ENCODE data around the gene POR. TPM values are rescaled to one million over a fixed set of nuclear protein-coding genes. Genes with fewer than 3 reads are reported as not detected.

POR gene
- total and polyA plus RNA-seq, 2 of the 13 experiments (the other 11 are each of a cell fraction or from before 2014, with no cell fraction given) = 145 to 266 TPM

DNA sequence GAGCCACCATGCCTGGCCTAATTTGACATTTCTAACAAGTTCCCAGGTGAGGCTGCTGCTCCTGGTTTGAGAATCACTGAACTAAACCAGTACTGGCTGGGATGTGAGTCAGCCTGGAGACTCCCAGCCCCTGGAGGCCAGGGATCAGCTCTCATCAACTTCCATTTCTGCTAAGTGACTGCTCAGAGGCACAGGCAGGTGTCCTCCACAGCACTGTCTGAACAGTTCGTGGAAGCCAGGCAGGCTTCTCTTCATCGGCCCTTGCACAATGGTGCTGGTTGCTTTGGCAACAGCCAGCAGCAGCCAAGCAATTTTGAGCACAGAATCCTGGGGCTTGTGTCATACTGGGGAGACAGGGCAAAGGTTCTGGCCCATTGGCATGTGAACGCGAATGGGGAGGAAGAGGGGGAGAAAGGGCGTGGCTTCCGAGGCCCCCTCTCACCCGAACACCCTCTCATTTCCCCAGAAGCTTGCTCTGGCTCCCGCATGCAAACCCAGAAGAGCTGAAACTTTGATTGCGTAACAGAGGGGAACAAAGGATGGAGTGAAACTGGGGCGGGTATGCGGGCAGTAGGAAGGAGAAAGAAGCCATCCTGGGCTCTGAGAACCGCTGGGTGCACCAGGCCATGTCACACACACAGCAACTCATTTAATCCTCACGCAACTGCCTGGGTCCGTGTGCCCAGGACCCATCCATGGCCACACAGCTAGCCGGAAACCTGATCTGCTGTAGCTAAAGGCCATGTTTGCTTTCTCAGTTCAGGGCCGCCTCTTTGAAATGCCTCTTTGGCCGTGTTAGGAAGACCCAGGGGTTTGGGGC is 9.0 kb upstream of the POR start (continued):
- TF ChIP-seq, protein P1, sequence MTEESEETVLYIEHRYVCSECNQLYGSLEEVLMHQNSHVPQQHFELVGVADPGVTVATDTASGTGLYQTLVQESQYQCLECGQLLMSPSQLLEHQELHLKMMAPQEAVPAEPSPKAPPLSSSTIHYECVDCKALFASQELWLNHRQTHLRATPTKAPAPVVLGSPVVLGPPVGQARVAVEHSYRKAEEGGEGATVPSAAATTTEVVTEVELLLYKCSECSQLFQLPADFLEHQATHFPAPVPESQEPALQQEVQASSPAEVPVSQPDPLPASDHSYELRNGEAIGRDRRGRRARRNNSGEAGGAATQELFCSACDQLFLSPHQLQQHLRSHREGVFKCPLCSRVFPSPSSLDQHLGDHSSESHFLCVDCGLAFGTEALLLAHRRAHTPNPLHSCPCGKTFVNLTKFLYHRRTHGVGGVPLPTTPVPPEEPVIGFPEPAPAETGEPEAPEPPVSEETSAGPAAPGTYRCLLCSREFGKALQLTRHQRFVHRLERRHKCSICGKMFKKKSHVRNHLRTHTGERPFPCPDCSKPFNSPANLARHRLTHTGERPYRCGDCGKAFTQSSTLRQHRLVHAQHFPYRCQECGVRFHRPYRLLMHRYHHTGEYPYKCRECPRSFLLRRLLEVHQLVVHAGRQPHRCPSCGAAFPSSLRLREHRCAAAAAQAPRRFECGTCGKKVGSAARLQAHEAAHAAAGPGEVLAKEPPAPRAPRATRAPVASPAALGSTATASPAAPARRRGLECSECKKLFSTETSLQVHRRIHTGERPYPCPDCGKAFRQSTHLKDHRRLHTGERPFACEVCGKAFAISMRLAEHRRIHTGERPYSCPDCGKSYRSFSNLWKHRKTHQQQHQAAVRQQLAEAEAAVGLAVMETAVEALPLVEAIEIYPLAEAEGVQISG (CRISPR knock-in tag; IDR thresholded peaks at IDR 0.05) = peak; percentile 57
- TF ChIP-seq HOXA5 (CRISPR knock-in tag; IDR thresholded peaks at IDR 0.05) = peak; percentile 56

DNA sequence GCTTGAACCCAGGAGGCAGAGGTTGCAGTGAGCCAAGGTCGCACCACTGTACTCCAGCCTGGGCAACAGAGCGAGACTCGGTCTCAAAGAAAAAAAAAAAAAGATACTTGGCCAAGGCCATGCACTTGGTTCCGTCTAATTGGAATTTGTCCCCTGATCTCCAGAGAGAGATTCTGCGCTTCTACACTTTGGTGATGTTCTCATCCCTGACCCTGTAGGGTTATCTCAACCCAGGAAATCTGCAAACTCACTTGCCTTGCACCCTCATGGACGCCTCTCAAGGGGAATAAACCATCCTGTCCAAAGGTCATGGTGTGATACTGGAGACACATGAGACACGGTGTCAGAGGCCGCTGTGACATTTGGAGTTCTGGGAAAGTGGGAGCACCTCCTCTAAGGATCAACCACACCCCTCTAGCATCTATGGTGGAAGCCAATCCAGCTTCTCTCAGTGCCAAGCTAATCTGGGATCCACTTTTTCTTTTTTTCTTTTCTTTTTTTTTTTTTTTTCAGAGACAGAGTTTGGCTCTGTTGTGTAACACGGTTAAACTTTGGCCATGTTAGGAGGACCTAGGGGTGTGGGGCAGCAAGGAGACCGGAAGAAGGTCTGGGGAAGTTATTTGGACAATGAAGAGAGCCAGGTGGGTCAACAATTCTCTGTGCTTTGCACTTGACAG is 7.8 kb upstream of the POR start:
- Histone ChIP-seq H3K4me1 (ENCODE audit: insufficient read depth, low read length) (peaks cover 83% of the 10 kb centered on the region), H3K27me3 (ENCODE audit: control insufficient read depth in 1 of 2, insufficient read depth in 2 of 2, low read length in 2 of 2) (no peaks in the 10 kb centered on the region), H2AFZ (ENCODE audit: low read length) (no peak overlapping the region), H3K27ac (ENCODE audit: extremely low read length, insufficient read depth, low read length) (peak overlapping the region; percentile 98), H3K9me3 (ENCODE audit: low read length) (no peaks in the 10 kb centered on the region), H3K79me2 (ENCODE audit: insufficient read depth, low read length) (no peaks in the 10 kb centered on the region), H4K20me1 (ENCODE audit: insufficient read depth, low read length) (no peaks in the 10 kb centered on the region), H3K4me3 (replicated peaks in 1 of 3; ENCODE audit: insufficient read depth in 1 of 3, low read depth in 2 of 3, low read length in 3 of 3) (0 out of 6 replicates have a peak overlapping the region, but pooled peaks of 1 of the 3 experiments have one; percentile 25), H3K36me3 (replicated peaks in 1 of 2; ENCODE audit: control insufficient read depth in 1 of 2, insufficient read depth in 2 of 2, low read length in 2 of 2) (no peaks in the 10 kb centered on the region), H3K4me2 (ENCODE audit: low read depth, low read length) (peak overlapping the region; percentile 85), H3K9ac (ENCODE audit: insufficient read depth, low read depth, low read length) (peak overlapping the region; percentile 75)
- in situ Hi-C loops (cut with HindIII; ENCODE audit: extremely low pct_ligation_motif_present, low pct_unique_long_range_greater_than_20kb) (no loop called here), intact Hi-C loops (cut with micrococcal nuclease; ENCODE audit: unreplicated experiment) (loop anchor here (1.0 to 2.0 kb wide), 4 partner anchors 8 to 50 kb away; partner anchors contain the start of gene POR)
- TSS peak; percentile 85 for BruUV-seq (replicated peaks)
- peak; percentile 97 for DNase-seq (ENCODE audit: low spot score)
- ChIA-PET POLR2A (interaction anchor here (0.9 to 3.7 kb wide), 14 partner anchors 9 to 202 kb away, joined by 3 to 78 read pairs (median 4); partner anchors contain the start of genes MDH2, POR, STYXL1 and TMEM120A), CTCF (ENCODE audit: low intra/inter-chr PET ratio, low total read pairs) (no interaction called here)
- ATAC-seq = peak; percentile 60
- 2% methylated on average over 9 of the region's 10 CpGs for WGBS (ENCODE audit: low lambda C conversion rate)
- peak; percentile 98 for FAIRE-seq
- TF ChIP-seq, protein P2, sequence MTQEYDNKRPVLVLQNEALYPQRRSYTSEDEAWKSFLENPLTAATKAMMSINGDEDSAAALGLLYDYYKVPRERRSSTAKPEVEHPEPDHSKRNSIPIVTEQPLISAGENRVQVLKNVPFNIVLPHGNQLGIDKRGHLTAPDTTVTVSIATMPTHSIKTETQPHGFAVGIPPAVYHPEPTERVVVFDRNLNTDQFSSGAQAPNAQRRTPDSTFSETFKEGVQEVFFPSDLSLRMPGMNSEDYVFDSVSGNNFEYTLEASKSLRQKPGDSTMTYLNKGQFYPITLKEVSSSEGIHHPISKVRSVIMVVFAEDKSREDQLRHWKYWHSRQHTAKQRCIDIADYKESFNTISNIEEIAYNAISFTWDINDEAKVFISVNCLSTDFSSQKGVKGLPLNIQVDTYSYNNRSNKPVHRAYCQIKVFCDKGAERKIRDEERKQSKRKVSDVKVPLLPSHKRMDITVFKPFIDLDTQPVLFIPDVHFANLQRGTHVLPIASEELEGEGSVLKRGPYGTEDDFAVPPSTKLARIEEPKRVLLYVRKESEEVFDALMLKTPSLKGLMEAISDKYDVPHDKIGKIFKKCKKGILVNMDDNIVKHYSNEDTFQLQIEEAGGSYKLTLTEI (CRISPR knock-in tag; conservative IDR thresholded peaks at IDR 0.05) = no peak
- peak; percentile 62; the same call in 1 of the 2 replicates for TF ChIP-seq SIX1 (CRISPR knock-in tag; IDR thresholded peaks at IDR 0.05; ENCODE audit: borderline replicate concordance)
- peak; percentile 49; the same call in 1 of the 2 replicates for TF ChIP-seq ZNF143 (CRISPR knock-in tag; IDR thresholded peaks at IDR 0.05)
- TF ChIP-seq SALL1 (CRISPR knock-in tag; IDR thresholded peaks at IDR 0.05) = peak; percentile 78
- TF ChIP-seq PAF1 (CRISPR knock-in tag; IDR thresholded peaks at IDR 0.05) = no peak
- no peak for TF ChIP-seq U2AF1 (optimal IDR thresholded peaks at IDR 0.05; ENCODE audit: low read depth, low read length)
- peak; percentile 91 for TF ChIP-seq NR2F6 (IDR thresholded peaks at IDR 0.05)
- TF ChIP-seq NR2F6 (CRISPR knock-in tag; IDR thresholded peaks at IDR 0.05) = peak; percentile 66
- TF ChIP-seq ZNF619 (CRISPR knock-in tag; IDR thresholded peaks at IDR 0.05) = no peak
- TF ChIP-seq ZNF839 (CRISPR knock-in tag; IDR thresholded peaks at IDR 0.05; ENCODE audit: borderline replicate concordance) = no peak
- TF ChIP-seq, protein P3, sequence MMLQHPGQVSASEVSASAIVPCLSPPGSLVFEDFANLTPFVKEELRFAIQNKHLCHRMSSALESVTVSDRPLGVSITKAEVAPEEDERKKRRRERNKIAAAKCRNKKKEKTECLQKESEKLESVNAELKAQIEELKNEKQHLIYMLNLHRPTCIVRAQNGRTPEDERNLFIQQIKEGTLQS (CRISPR knock-in tag; IDR thresholded peaks at IDR 0.05) = no peak
- no peak for TF ChIP-seq ZZZ3 (CRISPR knock-in tag; IDR thresholded peaks at IDR 0.05; ENCODE audit: borderline replicate concordance)
- peak; percentile 90 for TF ChIP-seq CCAR2 (optimal IDR thresholded peaks at IDR 0.05; ENCODE audit: low read depth, low read length)
- TF ChIP-seq ZNF263 (CRISPR knock-in tag; IDR thresholded peaks at IDR 0.05) = peak; percentile 100
- no peak for TF ChIP-seq RBAK (CRISPR knock-in tag; IDR thresholded peaks at IDR 0.05)
- TF ChIP-seq ZMAT3 (CRISPR knock-in tag; conservative IDR thresholded peaks at IDR 0.05) = no peak
